Measurements from ENCODE around the gene STXBP5. TPM values are rescaled to one million over a fixed set of nuclear protein-coding genes. Genes with fewer than 3 reads are reported as not detected.
A peak's percentile ranks its signal among the peaks of the same experiment; 100 is the strongest.

The STXBP5 gene
- total and polyA plus RNA-seq, 2 of the 13 experiments (the other 11 are each of a cell fraction or from before 2014, with no cell fraction given) = 8.8 to 19.4 TPM

- Histone ChIP-seq H3K79me2 (ENCODE audit: insufficient read depth, low read length) (peaks cover 26% of the 10 kb centered on the region), H3K9ac (ENCODE audit: insufficient read depth, low read depth, low read length) (peak overlapping the region; percentile 48), H2AFZ (ENCODE audit: low read length) (peak overlapping the region; percentile 100), H3K36me3 (replicated peaks in 1 of 2; ENCODE audit: control insufficient read depth in 1 of 2, insufficient read depth in 2 of 2, low read length in 2 of 2) (no peaks in the 10 kb centered on the region), H3K9me3 (ENCODE audit: low read length) (no peaks in the 10 kb centered on the region), H3K27ac (ENCODE audit: extremely low read length, insufficient read depth, low read length) (peak overlapping the region; percentile 27), H3K27me3 (ENCODE audit: control insufficient read depth in 1 of 2, insufficient read depth in 2 of 2, low read length in 2 of 2) (no peaks in the 10 kb centered on the region; a peak in 2 of 5 replicates), H4K20me1 (ENCODE audit: insufficient read depth, low read length) (no peaks in the 10 kb centered on the region; the same call in 1 of the 2 replicates), H3K4me1 (ENCODE audit: insufficient read depth, low read length) (peaks cover 25% of the 10 kb centered on the region), H3K4me2 (ENCODE audit: low read depth, low read length) (peak overlapping the region; percentile 93), H3K4me3 (replicated peaks in 1 of 3; ENCODE audit: insufficient read depth in 1 of 3, low read depth in 2 of 3, low read length in 3 of 3) (peak overlapping the region; percentile 83 to 92 (median 91))
- DNase-seq (ENCODE audit: low spot score) = peak; percentile 59
- in situ Hi-C loops (cut with HindIII; ENCODE audit: extremely low pct_ligation_motif_present, low pct_unique_long_range_greater_than_20kb) (loop anchor here (10.0 kb wide), 2 partner anchors 217 to 297 kb away; no protein-coding TSS in a partner anchor), intact Hi-C loops (cut with micrococcal nuclease; ENCODE audit: unreplicated experiment) (loop anchor here (1.0 to 5.0 kb wide), 5 partner anchors 10 to 345 kb away; no protein-coding TSS in a partner anchor)
- WGBS (ENCODE audit: low lambda C conversion rate) = under 1% methylated on average over 16 of the region's 16 CpGs
- no TSS peak for BruUV-seq (replicated peaks)
- ChIA-PET CTCF (ENCODE audit: low intra/inter-chr PET ratio, low total read pairs) (no interaction called here), POLR2A (interaction anchor here (1.0 to 1.5 kb wide), 5 partner anchors 9 to 221 kb away, joined by 3 to 7 read pairs (median 5); no protein-coding TSS in a partner anchor)
- ATAC-seq = peak; percentile 58
- no peak for FAIRE-seq
- TF ChIP-seq IKZF5 (CRISPR knock-in tag; IDR thresholded peaks at IDR 0.05) = peak; percentile 8; the same call in 1 of the 2 replicates
- TF ChIP-seq ZNF335 (CRISPR knock-in tag; IDR thresholded peaks at IDR 0.05) = peak; percentile 82
- TF ChIP-seq ZBTB7B (CRISPR knock-in tag; IDR thresholded peaks at IDR 0.05) = peak; percentile 54
- TF ChIP-seq ATF5 (CRISPR knock-in tag; IDR thresholded peaks at IDR 0.05; ENCODE audit: low read depth) = no peak
- TF ChIP-seq ZNF574 (CRISPR knock-in tag; IDR thresholded peaks at IDR 0.05) = peak; percentile 53; the same call in 1 of the 2 replicates
- no peak for TF ChIP-seq CC2D1A (CRISPR knock-in tag; IDR thresholded peaks at IDR 0.05)
- peak; percentile 19 for TF ChIP-seq PHF20 (CRISPR knock-in tag; IDR thresholded peaks at IDR 0.05)
- TF ChIP-seq TBX2 (CRISPR knock-in tag; IDR thresholded peaks at IDR 0.05; ENCODE audit: borderline replicate concordance) = peak; percentile 34; the same call in 1 of the 2 replicates
- no peak for TF ChIP-seq SOX6 (IDR thresholded peaks at IDR 0.05)
- TF ChIP-seq SOX6 (CRISPR knock-in tag; IDR thresholded peaks at IDR 0.05) = peak; percentile 37; the same call in 1 of the 2 replicates
- TF ChIP-seq ELF1 (CRISPR knock-in tag; IDR thresholded peaks at IDR 0.05) = peak; percentile 100
- TF ChIP-seq ZNF501 (CRISPR knock-in tag; IDR thresholded peaks at IDR 0.05) = peak; percentile 5; the same call in 1 of the 2 replicates
- peak; percentile 44; the same call in 1 of the 2 replicates for TF ChIP-seq SP5 (CRISPR knock-in tag; IDR thresholded peaks at IDR 0.05; ENCODE audit: borderline replicate concordance, low read depth)
- TF ChIP-seq ZNF678 (CRISPR knock-in tag; IDR thresholded peaks at IDR 0.05) = no peak
- no peak for TF ChIP-seq ZBTB26 (CRISPR knock-in tag; IDR thresholded peaks at IDR 0.05; ENCODE audit: borderline replicate concordance)
- TF ChIP-seq KDM5B (CRISPR knock-in tag; IDR thresholded peaks at IDR 0.05; ENCODE audit: borderline replicate concordance) = no peak; the same call in 1 of the 2 replicates
- TF ChIP-seq TOE1 (CRISPR knock-in tag; IDR thresholded peaks at IDR 0.05) = no peak
- no peak for TF ChIP-seq ZNF251 (CRISPR knock-in tag; IDR thresholded peaks at IDR 0.05)
Measured at GRCh38 chr6:147201885-147202515, 2.2 kb upstream of the STXBP5 start.
